ELF-1 (cell line): ENCODE results near the gene TXNL4A.

ENCODE experiments used
- DNase-seq: peaks from one replicate; pipeline ENCODE4 v3.0.0-alpha.2; 2016; ENCODE audit warnings: low read depth, low spot score

TXNL4A gene

GRCh38 chr18:79935925-79936324 is 52.4 kb downstream of the TXNL4A start:
- no peak for DNase-seq

GRCh38 chr18:79935499-79935898 is 52.9 kb downstream of the TXNL4A start:
- DNase-seq: no peak

GRCh38 chr18:79935098-79935480 is 53.3 kb downstream of the TXNL4A start:
- DNase-seq: no peak

GRCh38 chr18:79934311-79935097 is 53.9 kb downstream of the TXNL4A start:
- peak; percentile 90 for DNase-seq

GRCh38 chr18:79933765-79934164 is 54.6 kb downstream of the TXNL4A start:
- peak; percentile 84 for DNase-seq

- no peak for DNase-seq
These were observed 55.5 kb downstream of the TXNL4A start for GRCh38 chr18:79932907-79933306.

- no peak for DNase-seq
These were observed 56.9 kb downstream of the TXNL4A start for GRCh38 chr18:79931475-79931874.

- no peak for DNase-seq
These were observed 58.2 kb downstream of the TXNL4A start for GRCh38 chr18:79930020-79930642.

- no peak for DNase-seq
These were observed 59.8 kb downstream of the TXNL4A start for GRCh38 chr18:79928563-79928960.

GRCh38 chr18:79927607-79928562 is 60.5 kb downstream of the TXNL4A start:
- no peak for DNase-seq

- DNase-seq: peak; percentile 60
These were observed 61.4 kb downstream of the TXNL4A start for GRCh38 chr18:79926715-79927606.

- DNase-seq: no peak
These were observed 62.1 kb downstream of the TXNL4A start for GRCh38 chr18:79926306-79926705.

- no peak for DNase-seq
These were observed 63.3 kb downstream of the TXNL4A start for GRCh38 chr18:79924814-79925731.

GRCh38 chr18:79923896-79924585 is 64.3 kb downstream of the TXNL4A start:
- no peak for DNase-seq

- no peak for DNase-seq
These were observed 65.4 kb downstream of the TXNL4A start for GRCh38 chr18:79922971-79923411.

GRCh38 chr18:79921984-79922965 is 66.1 kb downstream of the TXNL4A start:
- no peak for DNase-seq
